Measurements from ENCODE around the gene DPH1.

The DPH1 gene

DNA sequence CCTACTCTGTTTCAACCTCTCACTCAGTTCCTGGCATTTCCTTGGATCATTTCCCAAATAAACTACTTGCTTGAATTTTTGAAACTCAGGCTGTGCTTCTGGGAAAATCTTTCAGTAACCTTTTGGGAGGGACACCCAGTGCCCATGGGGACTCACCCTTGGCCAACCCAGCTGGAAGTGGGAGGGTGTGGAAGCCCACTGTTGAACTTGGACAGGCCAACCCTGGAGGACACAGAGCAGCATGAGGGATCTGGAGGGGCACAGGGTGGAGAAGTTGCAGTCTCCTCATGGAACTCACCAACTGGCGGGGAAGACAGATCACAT is 16.0 kb upstream of the DPH1 start:
- no peak overlapping the region for H3K27ac ChIP-seq (ENCODE audit: low read depth, low read length)
- no peak overlapping the region for H3K4me2 ChIP-seq (ENCODE audit: low read length)
- no peaks in the 10 kb centered on the region for H3F3A ChIP-seq (ENCODE audit: control insufficient read depth, insufficient read depth)
- peaks cover 5% of the 10 kb centered on the region for H3K4me1 ChIP-seq (ENCODE audit: control insufficient read depth, low read length)
- H3K79me2 ChIP-seq (ENCODE audit: control insufficient read depth, low read length) = no peaks in the 10 kb centered on the region
- no peaks in the 10 kb centered on the region for H4K20me1 ChIP-seq (ENCODE audit: control insufficient read depth, insufficient read depth, low read depth, low read length)
- H3K9me3 ChIP-seq (ENCODE audit: control insufficient read depth, insufficient read depth, low read length) = no peaks in the 10 kb centered on the region
- TF ChIP-seq EZH2phosphoT487 (IDR thresholded peaks at IDR 0.05; ENCODE audit: borderline replicate concordance, low read length) (no peak), CTCF (IDR thresholded peaks at IDR 0.05; ENCODE audit: low read depth, low read length, poor library complexity, severe bottlenecking) (no peak)
- H3K36me3 ChIP-seq (ENCODE audit: control insufficient read depth, low read length) = no peaks in the 10 kb centered on the region
- no peaks in the 10 kb centered on the region for H3K9me2 ChIP-seq (replicated peaks; ENCODE audit: control insufficient read depth, low read length)
- H3K4me3 ChIP-seq (ENCODE audit: low read length) = no peak overlapping the region
- H3K27me3 ChIP-seq (ENCODE audit: control insufficient read depth, low read length) = peaks cover 25% of the 10 kb centered on the region

DNA sequence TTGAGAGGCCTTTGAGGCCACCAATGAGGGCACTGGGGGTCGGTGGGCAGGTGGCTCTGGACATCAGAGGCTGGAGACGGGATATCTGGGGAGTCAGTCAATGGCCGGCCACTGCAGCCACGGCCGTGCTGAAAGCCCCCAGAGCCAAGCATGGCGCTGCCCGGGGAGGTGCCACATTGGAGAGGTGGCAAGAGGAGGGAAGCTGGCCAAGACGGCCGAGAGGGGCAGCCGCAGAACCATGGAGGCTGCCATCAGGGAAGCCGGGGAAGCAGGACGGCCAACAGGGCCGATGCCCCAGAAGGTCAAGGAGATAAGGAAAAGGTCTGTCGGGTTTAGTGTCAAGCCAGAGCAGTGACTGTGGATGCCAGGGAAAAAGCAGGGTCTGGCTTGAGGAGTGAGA is 14.6 kb upstream of the DPH1 start:
- peaks cover 5% of the 10 kb centered on the region for H3K4me1 ChIP-seq (ENCODE audit: control insufficient read depth, low read length)
- no peak for TF ChIP-seq CTCF (IDR thresholded peaks at IDR 0.05; ENCODE audit: low read depth, low read length, poor library complexity, severe bottlenecking)
- no peak for TF ChIP-seq EZH2phosphoT487 (IDR thresholded peaks at IDR 0.05; ENCODE audit: borderline replicate concordance, low read length)
- no peaks in the 10 kb centered on the region for H3F3A ChIP-seq (ENCODE audit: control insufficient read depth, insufficient read depth)
- H3K79me2 ChIP-seq (ENCODE audit: control insufficient read depth, low read length) = no peaks in the 10 kb centered on the region
- peaks cover 37% of the 10 kb centered on the region for H3K27me3 ChIP-seq (ENCODE audit: control insufficient read depth, low read length)
- no peak overlapping the region for H3K4me3 ChIP-seq (ENCODE audit: low read length)
- H3K9me2 ChIP-seq (replicated peaks; ENCODE audit: control insufficient read depth, low read length) = no peaks in the 10 kb centered on the region
- H4K20me1 ChIP-seq (ENCODE audit: control insufficient read depth, insufficient read depth, low read depth, low read length) = no peaks in the 10 kb centered on the region; the same call in 1 of the 2 replicates
- no peaks in the 10 kb centered on the region for H3K9me3 ChIP-seq (ENCODE audit: control insufficient read depth, insufficient read depth, low read length)
- no peak overlapping the region for H3K4me2 ChIP-seq (ENCODE audit: low read length)
- H3K36me3 ChIP-seq (ENCODE audit: control insufficient read depth, low read length) = no peaks in the 10 kb centered on the region
- no peak overlapping the region for H3K27ac ChIP-seq (ENCODE audit: low read depth, low read length)

DNA sequence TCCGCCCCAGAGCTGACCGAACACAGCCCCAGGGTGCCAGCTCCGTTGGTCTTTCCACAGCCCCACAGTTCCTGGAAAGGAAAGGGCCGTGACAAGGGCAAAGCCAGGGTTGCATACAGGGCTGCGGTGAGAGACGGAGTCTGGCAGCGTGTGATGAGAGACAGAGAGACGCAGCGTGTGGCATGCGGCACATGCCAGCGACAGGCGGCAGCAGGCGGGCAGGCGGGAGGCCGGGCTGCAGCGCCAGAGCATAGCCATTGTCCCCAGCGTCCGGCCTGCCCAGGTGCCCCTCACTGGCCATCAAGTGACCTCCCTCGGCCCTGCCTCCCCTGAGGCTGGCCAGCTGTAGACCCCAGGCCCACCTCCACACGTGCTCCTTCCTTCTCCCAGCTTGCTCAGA is 13.5 kb upstream of the DPH1 start:
- Histone ChIP-seq H3K36me3 (ENCODE audit: control insufficient read depth, low read length) (no peaks in the 10 kb centered on the region), H3K27me3 (ENCODE audit: control insufficient read depth, low read length) (peaks cover 47% of the 10 kb centered on the region), H3K79me2 (ENCODE audit: control insufficient read depth, low read length) (no peaks in the 10 kb centered on the region), H3K9me2 (replicated peaks; ENCODE audit: control insufficient read depth, low read length) (no peaks in the 10 kb centered on the region), H3K9me3 (ENCODE audit: control insufficient read depth, insufficient read depth, low read length) (no peaks in the 10 kb centered on the region), H3K27ac (ENCODE audit: low read depth, low read length) (no peak overlapping the region), H4K20me1 (ENCODE audit: control insufficient read depth, insufficient read depth, low read depth, low read length) (no peaks in the 10 kb centered on the region; the same call in 1 of the 2 replicates), H3F3A (ENCODE audit: control insufficient read depth, insufficient read depth) (no peaks in the 10 kb centered on the region), H3K4me3 (ENCODE audit: low read length) (no peak overlapping the region), H3K4me2 (ENCODE audit: low read length) (no peak overlapping the region), H3K4me1 (ENCODE audit: control insufficient read depth, low read length) (peaks cover 5% of the 10 kb centered on the region)
- TF ChIP-seq EZH2phosphoT487 (IDR thresholded peaks at IDR 0.05; ENCODE audit: borderline replicate concordance, low read length) (no peak), CTCF (IDR thresholded peaks at IDR 0.05; ENCODE audit: low read depth, low read length, poor library complexity, severe bottlenecking) (no peak)

Data from DOHH2 (cell line).